ENCODE measurements around the gene BIRC7. TPM values are rescaled to one million over a fixed set of nuclear protein-coding genes. Genes with fewer than 3 reads are reported as not detected.

BIRC7 gene
- total RNA-seq, 2 donors from 2014 or later = 0.61 TPM; not detected in 1

- ATAC-seq (replicated peaks) = no peak
- no peaks in the 10 kb centered on the region for H3K4me1 Mint-ChIP-seq
- peaks cover 20% of the 10 kb centered on the region for H3K36me3 Mint-ChIP-seq (ENCODE audit: low read depth)
- H3K27ac Mint-ChIP-seq = no peak overlapping the region
- H3K4me3 Mint-ChIP-seq = no peak overlapping the region
- H3K27me3 Mint-ChIP-seq = no peaks in the 10 kb centered on the region
- H3K9me3 Mint-ChIP-seq = no peaks in the 10 kb centered on the region
Measured at GRCh38 chr20:63289311-63290135, 53.8 kb downstream of the BIRC7 start.

Other genes starting within 250 kb of the BIRC7 start
- gene BHLHE23, start 228.9 kb upstream of the BIRC7 start, total RNA-seq = not detected
- 10 to 100 TPM; 23.7 to 40.3 TPM for gene YTHDF1, start 19.8 kb upstream of the BIRC7 start, total RNA-seq
- not detected for gene NKAIN4, start 18.6 kb downstream of the BIRC7 start, total RNA-seq
- gene ARFGAP1, start 36.9 kb downstream of the BIRC7 start, total RNA-seq = 10 to 100 TPM; 63.1 to 70.5 TPM
- under 1 TPM; 0.16 to 0.17 TPM for gene COL20A1, start 57.3 kb downstream of the BIRC7 start, total RNA-seq
- gene CHRNA4, start 125.4 kb downstream of the BIRC7 start, total RNA-seq = not detected
- gene KCNQ2, start 236.8 kb downstream of the BIRC7 start, total RNA-seq = under 1 TPM in 1 of 2 donors, not detected in 1; 0.66 TPM

Measured in activated T-helper 17 cell treated with anti-CD3 and anti-CD28 coated beads, Interleukin-2, amount 50 U/mL, for 72 hours (primary cell).